Activated CD4-positive, alpha-beta T cell treated with anti-CD3 and anti-CD28 coated beads for 36 hours (primary cell): ENCODE measurements around the gene ZNF467. TPM values are rescaled to one million over a fixed set of nuclear protein-coding genes. Genes with fewer than 3 reads are reported as not detected.

Source experiments
- ATAC-seq: fragments of 200-7000 bp; cut with Tn5 transposase; one replicate; pipeline ENCODE4 v1.10.0; 2021; ENCODE audit warnings: mild to moderate bottlenecking, moderate library complexity
- CTCF ChIA-PET: fragments of 350-600 bp; sonication (Branson Sonifier 250); formaldehyde crosslinking; loops from one replicate; lab custom pipeline; 2021; ENCODE audit warnings: antibody characterized with exemption; lab: Charles Lee
- POLR2A ChIA-PET: fragments of 350-600 bp; sonication (Branson Sonifier 250); formaldehyde crosslinking; loops from one replicate; lab custom pipeline; 2021; ENCODE audit warnings: antibody characterized with exemption, inconsistent platforms; lab: Charles Lee
- DNase-seq: peaks from one replicate; pipeline ENCODE4 v3.0.0-alpha.2; 2020
- H3K27ac Mint-ChIP-seq: one replicate; pipeline ENCODE4 v1.8.0; 2021; ENCODE audit warnings: mixed read lengths
- H3K27me3 Mint-ChIP-seq: one replicate; pipeline ENCODE4 v1.8.0; 2021; ENCODE audit warnings: mixed read lengths
- H3K36me3 Mint-ChIP-seq: one replicate; pipeline ENCODE4 v1.8.0; 2021; ENCODE audit warnings: low read depth, mixed read lengths
- H3K4me1 Mint-ChIP-seq: one replicate; pipeline ENCODE4 v1.8.0; 2021; ENCODE audit warnings: mixed read lengths
- H3K4me3 Mint-ChIP-seq: one replicate; pipeline ENCODE4 v1.8.0; 2021; ENCODE audit warnings: mild to moderate bottlenecking, moderate library complexity, mixed read lengths
- H3K9me3 Mint-ChIP-seq: one replicate; pipeline ENCODE4 v1.8.0; 2021; ENCODE audit warnings: low read depth, mixed read lengths
- intact Hi-C, 2 experiments: fragments of 100-400 bp; cut with DNase I in 1 of 2; cut with micrococcal nuclease in 1 of 2; formaldehyde crosslinking; loops; one replicate each; pipeline versions ENCODE4 v1.14.2 to v1.15.1; 2022 to 2024; cut with DNase I, micrococcal nuclease
- total RNA-seq, 2 experiments: library from RNA; stranded (reverse); gene quantifications; one replicate each; pipeline ENCODE4 v1.2.3, GENCODE V29; 2021

The ZNF467 gene
- total RNA-seq, 2 experiments from 2014 or later: 0.23 to 0.25 TPM

GRCh38 chr7:149752646-149753045, 20.7 kb downstream of the ZNF467 start:
- no peak overlapping the region for H3K4me3 Mint-ChIP-seq
- ATAC-seq (no peak), DNase-seq (no peak)
- CTCF ChIA-PET: no interaction called here
- H3K27me3 Mint-ChIP-seq: no peaks in the 10 kb centered on the region
- no peaks in the 10 kb centered on the region for H3K4me1 Mint-ChIP-seq
- no peak overlapping the region for H3K27ac Mint-ChIP-seq
- intact Hi-C loops: no loop called here
- POLR2A ChIA-PET: no interaction called here
- peaks cover 3% of the 10 kb centered on the region for H3K9me3 Mint-ChIP-seq
- H3K36me3 Mint-ChIP-seq: no peaks in the 10 kb centered on the region

DNA sequence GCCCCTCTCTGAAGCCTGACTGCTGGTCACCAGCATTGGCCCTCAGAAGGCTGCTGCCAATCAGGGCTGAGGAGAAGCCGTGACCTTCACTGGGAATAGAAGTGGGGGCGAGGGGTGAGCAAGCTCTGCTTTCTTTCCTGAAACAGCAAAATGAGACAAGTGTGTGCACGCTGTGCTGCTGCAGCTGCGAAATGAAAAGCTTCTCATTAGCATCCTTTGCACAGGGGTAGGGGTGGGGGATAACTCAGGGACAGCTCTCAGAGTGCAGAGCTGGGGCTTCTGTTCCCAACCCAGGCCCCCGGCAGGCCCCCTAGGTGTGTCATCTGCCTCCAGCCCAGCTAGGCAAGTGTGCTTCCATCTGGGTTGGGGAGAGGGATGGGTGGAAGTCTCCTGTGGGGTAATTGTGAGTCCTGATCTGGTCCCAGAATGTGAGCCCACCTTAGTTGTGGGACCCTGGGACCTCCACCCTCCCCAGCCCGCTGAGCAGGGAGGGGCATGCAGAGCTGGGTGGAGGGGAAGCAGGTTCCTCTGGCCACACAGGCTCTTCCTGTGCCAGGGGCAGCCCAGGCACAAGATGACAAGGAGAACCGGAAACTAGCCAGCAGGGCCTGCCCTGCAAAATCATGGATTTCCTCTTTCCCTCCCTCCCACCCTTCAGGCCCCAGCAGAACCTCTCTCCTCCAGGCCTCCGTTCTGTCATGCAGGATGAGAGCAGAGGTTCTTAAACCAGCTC, 22.2 kb downstream of the ZNF467 start:
- no peaks in the 10 kb centered on the region for H3K27me3 Mint-ChIP-seq
- H3K9me3 Mint-ChIP-seq: peaks cover 3% of the 10 kb centered on the region
- H3K36me3 Mint-ChIP-seq: no peaks in the 10 kb centered on the region
- no peaks in the 10 kb centered on the region for H3K4me1 Mint-ChIP-seq
- intact Hi-C loops: no loop called here
- POLR2A ChIA-PET: interaction anchor here (0.6 kb wide), 1 partner anchor 1325 kb away, joined by 6 read pairs; no protein-coding TSS in a partner anchor
- ATAC-seq (no peak), DNase-seq (no peak)
- CTCF ChIA-PET: interaction anchor here (0.7 to 2.3 kb wide), 3 partner anchors 9 to 89 kb away, joined by 3 to 9 read pairs (median 3); no protein-coding TSS in a partner anchor
- no peak overlapping the region for H3K4me3 Mint-ChIP-seq
- H3K27ac Mint-ChIP-seq: no peak overlapping the region

- no peaks in the 10 kb centered on the region for H3K4me1 Mint-ChIP-seq
- ChIA-PET POLR2A (no interaction called here), CTCF (interaction anchor here (0.6 to 2.3 kb wide), 3 partner anchors 8 to 1295 kb away, joined by 3 to 9 read pairs (median 3); no protein-coding TSS in a partner anchor)
- no peak for ATAC-seq
- no peaks in the 10 kb centered on the region for H3K27me3 Mint-ChIP-seq
- DNase-seq: no peak
- H3K36me3 Mint-ChIP-seq: no peaks in the 10 kb centered on the region
- H3K27ac Mint-ChIP-seq: no peak overlapping the region
- no peak overlapping the region for H3K4me3 Mint-ChIP-seq
- intact Hi-C loops: no loop called here
- peaks cover 3% of the 10 kb centered on the region for H3K9me3 Mint-ChIP-seq
Measured at GRCh38 chr7:149750122-149750845, 23.1 kb downstream of the ZNF467 start.

GRCh38 chr7:149748076-149748874, 25.1 kb downstream of the ZNF467 start:
- ChIA-PET CTCF (interaction anchor here (0.5 to 6.0 kb wide), 5 partner anchors 9 to 743 kb away, joined by 3 to 32 read pairs (median 4); no protein-coding TSS in a partner anchor), POLR2A (no interaction called here)
- intact Hi-C loops: no loop called here
- ATAC-seq (no peak), DNase-seq (no peak)
- H3K4me3 Mint-ChIP-seq: no peak overlapping the region
- H3K27me3 Mint-ChIP-seq: peaks cover 3% of the 10 kb centered on the region
- H3K4me1 Mint-ChIP-seq: no peaks in the 10 kb centered on the region
- peaks cover 3% of the 10 kb centered on the region for H3K9me3 Mint-ChIP-seq
- no peaks in the 10 kb centered on the region for H3K36me3 Mint-ChIP-seq
- no peak overlapping the region for H3K27ac Mint-ChIP-seq

- Mint-ChIP-seq H3K9me3 (no peaks in the 10 kb centered on the region), H3K4me3 (no peak overlapping the region), H3K27ac (no peak overlapping the region), H3K36me3 (no peaks in the 10 kb centered on the region), H3K27me3 (peaks cover 16% of the 10 kb centered on the region), H3K4me1 (peaks cover 10% of the 10 kb centered on the region)
- CTCF ChIA-PET: interaction anchor here (0.9 to 6.0 kb wide), 7 partner anchors 12 to 118 kb away, joined by 3 to 32 read pairs (median 5); no protein-coding TSS in a partner anchor
- intact Hi-C loops: no loop called here
- POLR2A ChIA-PET: no interaction called here
- ATAC-seq: no peak
- no peak for DNase-seq
Measured at GRCh38 chr7:149743476-149744255, 29.7 kb downstream of the ZNF467 start.

DNA sequence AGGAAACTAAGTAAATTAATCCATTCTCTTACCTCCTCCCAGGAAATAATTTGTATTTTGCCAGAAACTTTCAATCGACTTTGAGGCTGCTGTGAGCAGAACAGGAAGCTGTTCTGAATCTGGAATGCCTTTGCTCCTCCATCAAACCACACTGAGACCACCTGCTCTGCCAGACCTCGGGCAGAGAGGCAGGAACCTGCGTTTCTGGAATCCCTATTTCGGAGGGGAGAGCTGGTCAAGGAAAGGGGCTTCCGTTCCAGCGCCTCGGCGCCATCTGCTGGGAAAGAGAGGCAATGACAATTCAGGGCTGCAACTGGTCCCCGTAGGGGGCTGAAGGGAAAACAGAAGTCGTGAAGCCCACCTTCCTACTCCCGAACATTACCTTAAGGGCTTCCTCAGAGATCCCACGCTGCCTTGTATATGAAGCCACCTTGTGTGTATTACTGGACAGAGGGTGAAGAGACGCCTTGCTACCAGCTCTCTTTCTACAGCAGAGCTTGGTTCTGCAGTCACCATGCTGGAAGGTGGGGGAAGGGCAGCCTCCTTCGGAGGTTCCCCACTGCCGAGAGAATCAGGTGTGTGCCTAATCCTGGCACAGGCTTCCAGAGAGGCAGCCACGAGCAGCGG, 31.2 kb downstream of the ZNF467 start:
- no peak overlapping the region for H3K27ac Mint-ChIP-seq
- peak; percentile 79 for DNase-seq

DNA sequence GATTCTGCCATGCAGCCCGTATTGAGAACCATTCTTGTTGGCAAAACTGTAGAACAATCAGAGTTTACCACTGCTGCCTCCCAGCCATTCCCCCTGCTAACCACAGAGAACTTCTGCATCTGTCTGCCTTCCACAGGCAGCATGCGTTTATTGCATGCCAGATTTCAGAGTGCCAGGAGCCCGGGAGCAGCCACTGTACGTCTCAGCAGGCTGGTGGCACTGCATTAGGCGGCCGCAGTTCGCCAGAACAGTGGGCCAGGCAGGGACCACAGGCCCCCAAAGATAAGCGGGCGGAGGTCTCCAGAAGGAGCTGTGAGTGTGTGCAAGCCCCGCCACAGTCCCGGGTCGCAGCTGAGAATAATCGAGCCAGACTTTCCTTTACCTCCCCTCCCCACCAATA, 31.8 kb downstream of the ZNF467 start:
- Mint-ChIP-seq H3K4me1 (peaks cover 11% of the 10 kb centered on the region), H3K27me3 (peaks cover 25% of the 10 kb centered on the region), H3K9me3 (no peaks in the 10 kb centered on the region), H3K27ac (no peak overlapping the region), H3K36me3 (no peaks in the 10 kb centered on the region), H3K4me3 (peak overlapping the region; percentile 65)
- DNase-seq (peak; percentile 15), ATAC-seq (peak; percentile 38)
- ChIA-PET POLR2A (interaction anchor here (0.7 kb wide), 1 partner anchor 32 kb away, joined by 3 read pairs; no protein-coding TSS in a partner anchor), CTCF (interaction anchor here (0.8 to 1.9 kb wide), 20 partner anchors 9 to 116 kb away, joined by 3 to 74 read pairs (median 6); partner anchors contain the start of gene ZNF862)
- intact Hi-C loops: loop anchor here (1.0 kb wide), 3 partner anchors 26 to 79 kb away; no protein-coding TSS in a partner anchor

More for the DNA sequence above, 31.2 kb downstream of the ZNF467 start:
- Mint-ChIP-seq H3K36me3 (no peaks in the 10 kb centered on the region), H3K9me3 (no peaks in the 10 kb centered on the region), H3K4me1 (peaks cover 10% of the 10 kb centered on the region), H3K4me3 (peak overlapping the region; percentile 65), H3K27me3 (peaks cover 23% of the 10 kb centered on the region)
- ChIA-PET CTCF (interaction anchor here (0.6 to 1.9 kb wide), 25 partner anchors 9 to 579 kb away, joined by 3 to 74 read pairs (median 4); partner anchors contain the start of gene ZNF862), POLR2A (interaction anchor here (0.6 to 0.9 kb wide), 3 partner anchors 32 to 1094 kb away, joined by 3 to 5 read pairs (median 3); no protein-coding TSS in a partner anchor)
- intact Hi-C loops: loop anchor here (1.0 kb wide), 3 partner anchors 27 to 80 kb away; no protein-coding TSS in a partner anchor
- ATAC-seq: peak; percentile 88

DNA sequence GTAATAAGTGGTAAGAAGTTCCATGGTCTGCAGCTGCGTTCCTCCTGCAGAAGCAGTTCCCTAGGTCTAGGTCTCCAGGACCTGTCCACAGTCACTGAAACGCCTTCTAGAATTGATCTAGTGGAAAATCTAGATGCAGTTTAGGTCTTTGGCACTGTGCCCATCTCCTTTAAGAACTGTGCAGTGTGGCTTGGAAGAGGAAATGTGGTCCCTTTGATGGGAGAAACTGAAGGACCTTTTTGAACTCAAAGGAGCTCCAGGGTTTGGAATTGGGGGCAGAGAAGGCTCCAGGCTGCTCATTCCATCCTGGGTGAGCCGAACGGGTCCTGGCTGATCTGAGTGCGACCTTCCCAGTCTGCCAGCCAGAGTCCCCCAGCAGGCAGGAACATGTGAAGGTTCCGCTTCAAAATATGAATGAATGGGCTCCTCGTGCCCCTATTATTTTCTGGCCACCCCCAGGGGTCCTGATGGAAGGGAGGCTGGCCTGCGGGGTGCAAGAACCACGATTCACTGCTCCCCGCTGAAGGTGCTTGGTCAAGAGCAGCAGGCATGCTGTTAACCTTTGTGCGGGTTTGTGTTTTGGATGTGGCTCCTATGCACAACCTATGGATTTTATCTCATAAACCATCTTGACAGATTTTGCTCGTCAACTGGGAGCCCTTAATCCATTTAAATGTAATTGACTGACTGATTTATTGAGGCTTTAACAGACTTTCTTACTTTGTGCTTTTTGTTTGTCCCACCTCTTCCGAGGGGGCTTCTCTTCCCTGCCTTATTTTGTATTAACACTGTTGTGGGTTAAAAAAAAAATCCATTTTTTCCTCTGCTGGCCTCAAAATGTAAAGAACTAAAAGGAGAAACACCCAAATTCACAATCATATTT, 36.7 kb downstream of the ZNF467 start:
- ChIA-PET CTCF (interaction anchor here (0.8 to 1.4 kb wide), 2 partner anchors 10 to 74 kb away, joined by 3 to 5 read pairs; no protein-coding TSS in a partner anchor), POLR2A (interaction anchor here (0.8 kb wide), 1 partner anchor 119 kb away, joined by 3 read pairs; no protein-coding TSS in a partner anchor)
- Mint-ChIP-seq H3K9me3 (no peaks in the 10 kb centered on the region), H3K27me3 (peaks cover 20% of the 10 kb centered on the region), H3K36me3 (no peaks in the 10 kb centered on the region), H3K4me3 (no peak overlapping the region), H3K27ac (no peak overlapping the region), H3K4me1 (peaks cover 10% of the 10 kb centered on the region)
- DNase-seq: no peak
- intact Hi-C loops: no loop called here
- ATAC-seq: peak; percentile 12

DNA sequence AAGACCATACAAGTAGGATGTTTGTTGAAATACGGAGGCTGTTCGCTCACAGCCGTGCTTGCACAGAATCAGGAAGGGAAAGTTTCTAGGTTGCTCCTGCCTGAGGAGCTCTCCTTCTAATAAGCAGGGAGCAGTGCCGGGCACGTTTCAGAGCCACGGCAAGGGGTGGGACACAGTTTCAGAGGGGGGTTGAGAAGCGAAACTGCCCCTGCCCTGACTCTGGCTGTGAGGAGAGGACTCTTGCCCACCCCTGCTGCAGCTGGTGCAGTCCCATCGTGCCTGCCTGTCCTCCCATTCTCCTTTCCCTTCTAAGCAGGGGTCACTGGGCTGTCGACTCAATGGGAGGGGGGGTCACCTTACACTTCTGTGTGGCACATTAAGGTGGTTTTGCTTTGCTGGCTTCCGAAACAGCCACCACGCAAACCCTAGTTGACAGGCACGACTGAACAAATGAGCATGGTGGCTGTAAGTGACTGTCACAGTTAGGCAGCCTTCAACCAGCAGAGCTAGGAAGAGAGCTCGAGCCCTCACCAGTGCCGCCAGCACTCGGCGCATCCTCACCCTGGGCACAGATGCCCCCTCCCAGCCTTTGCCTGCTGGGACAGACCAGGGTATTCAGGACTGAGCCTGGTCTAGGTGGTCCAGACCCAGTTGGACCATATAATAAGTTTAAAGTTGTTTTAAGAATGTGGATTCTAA, 37.5 kb downstream of the ZNF467 start:
- DNase-seq (no peak), ATAC-seq (no peak)
- intact Hi-C loops: no loop called here
- H3K4me3 Mint-ChIP-seq: no peak overlapping the region
- H3K27me3 Mint-ChIP-seq: peaks cover 19% of the 10 kb centered on the region
- H3K36me3 Mint-ChIP-seq: no peaks in the 10 kb centered on the region
- H3K4me1 Mint-ChIP-seq: peaks cover 9% of the 10 kb centered on the region
- no peak overlapping the region for H3K27ac Mint-ChIP-seq
- POLR2A ChIA-PET: interaction anchor here (0.8 kb wide), 1 partner anchor 120 kb away, joined by 3 read pairs; no protein-coding TSS in a partner anchor
- CTCF ChIA-PET: interaction anchor here (0.8 kb wide), 1 partner anchor 11 kb away, joined by 5 read pairs; no protein-coding TSS in a partner anchor
- H3K9me3 Mint-ChIP-seq: no peaks in the 10 kb centered on the region
